H1 (cell line): ENCODE results near the gene BABAM2. TPM values are rescaled to one million over a fixed set of nuclear protein-coding genes. Genes with fewer than 3 reads are reported as not detected.

Experiments used
- CTCF ChIA-PET: fragments of 300-600 bp; sonication (Branson Sonifier 250); formaldehyde crosslinking; loops from one replicate; lab custom pipeline; 2021; ENCODE audit not compliant: partially characterized antibody; lab: Charles Lee
- POLR2A ChIA-PET: fragments of 300-600 bp; sonication (Branson Sonifier 250); formaldehyde crosslinking; loops from one replicate; lab custom pipeline; 2021; ENCODE audit warnings: inconsistent platforms; ENCODE audit not compliant: partially characterized antibody; lab: Charles Lee
- DNase-seq, 2 experiments: peaks; one replicate each; pipeline versions ENCODE4 v3.0.0 to v3.0.0-alpha.2; 2010 to 2022; ENCODE audit warnings: low spot score in 2 of 2, low read depth in 1 of 2, mixed read lengths in 1 of 2
- FAIRE-seq: peaks from 2 replicates; lab custom pipeline; 2011; peaks lifted over from hg19 to GRCh38; lab: Jason Lieb, UNC
- H2AFZ ChIP-seq: 2 replicates; pipeline ENCODE4 v1.8.1; 2012; ENCODE audit warnings: low read length, inconsistent platforms
- H2AK5ac ChIP-seq: 2 replicates; pipeline ENCODE4 v1.6.1; 2013; ENCODE audit warnings: low read depth, low read length
- H2BK120ac ChIP-seq: replicated peaks from 2 replicates; pipeline ENCODE3; 2013; ENCODE audit warnings: low read depth, low read length, inconsistent platforms
- H2BK12ac ChIP-seq: 2 replicates; pipeline ENCODE4 v1.6.1; 2013; ENCODE audit warnings: low read depth, low read length
- H2BK15ac ChIP-seq: 2 replicates; pipeline ENCODE4 v1.6.1; 2013; ENCODE audit warnings: low read length
- H2BK20ac ChIP-seq: 2 replicates; pipeline ENCODE4 v1.6.1; 2013; ENCODE audit warnings: low read length
- H2BK5ac ChIP-seq: 2 replicates; pipeline ENCODE4 v1.6.1; 2013; ENCODE audit warnings: low read depth, low read length
- H3K14ac ChIP-seq: 2 replicates; pipeline ENCODE4 v1.6.1; 2013; ENCODE audit warnings: inconsistent platforms; ENCODE audit not compliant: insufficient read length
- H3K18ac ChIP-seq: 2 replicates; pipeline ENCODE4 v1.6.1; 2013; ENCODE audit warnings: low read length; ENCODE audit errors: extremely low read depth
- H3K23ac ChIP-seq: 2 replicates; pipeline ENCODE4 v1.6.1; 2013; ENCODE audit warnings: inconsistent platforms; ENCODE audit not compliant: insufficient read length
- H3K23me2 ChIP-seq: 2 replicates; pipeline ENCODE4 v1.6.1; 2013; ENCODE audit warnings: low read depth, low read length
- H3K27ac ChIP-seq: 2 replicates; pipeline ENCODE4 v1.6.1; 2011; ENCODE audit warnings: low read depth, low read length, inconsistent platforms
- H3K27me3 ChIP-seq, 4 experiments: replicated peaks in 1 of 4; 1 replicate in 1 of 4; 2 replicates in 3 of 4; pipeline versions ENCODE4 v1.6.1 to v1.8.1; 2011 to 2013; ENCODE audit warnings: low read length in 3 of 4, mild to moderate bottlenecking in 3 of 4, inconsistent platforms in 2 of 4, mixed read lengths in 2 of 4, moderate library complexity in 1 of 4; ENCODE audit not compliant: control insufficient read depth in 3 of 4, insufficient read depth in 3 of 4; ENCODE audit errors: extremely low read depth in 1 of 4
- H3K36me3 ChIP-seq, 4 experiments: 2 replicates each; pipeline versions ENCODE4 v1.6.1 to v1.8.1; 2011 to 2013; ENCODE audit warnings: mild to moderate bottlenecking in 4 of 4, low read length in 3 of 4, moderate library complexity in 2 of 4, control low read depth in 1 of 4, inconsistent platforms in 1 of 4; ENCODE audit not compliant: insufficient read depth in 4 of 4, control insufficient read depth in 2 of 4
- H3K4ac ChIP-seq: replicated peaks from 2 replicates; pipeline ENCODE3; 2013; ENCODE audit warnings: low read length, low read depth, mixed read lengths, inconsistent platforms; ENCODE audit not compliant: insufficient read length
- H3K4me1 ChIP-seq, 4 experiments: replicated peaks in 1 of 4; 1 replicate in 1 of 4; 2 replicates in 3 of 4; pipeline versions ENCODE4 v1.6.1 to v1.8.1; 2011 to 2013; ENCODE audit warnings: low read length in 3 of 4, inconsistent platforms in 2 of 4, mixed read lengths in 1 of 4; ENCODE audit not compliant: insufficient read depth in 4 of 4, control insufficient read depth in 3 of 4
- H3K4me2 ChIP-seq, 2 experiments: 2 replicates each; pipeline versions ENCODE4 v1.6.1 to v1.8.1; 2011 to 2013; ENCODE audit warnings: low read depth in 2 of 2, low read length in 2 of 2, control low read depth in 1 of 2, inconsistent platforms in 1 of 2, mild to moderate bottlenecking in 1 of 2; ENCODE audit not compliant: insufficient read depth in 1 of 2
- H3K4me3 ChIP-seq, 4 experiments: fragments of 200-600, 300-600 bp in 1 of 4; sonication (generic), shearing (Covaris generic), sonication (Bioruptor Twin) in 1 of 4; 2 replicates each; pipeline versions ENCODE4 v1.5.1 to v1.8.1; 2011 to 2016; ENCODE audit warnings: low read length in 4 of 4, low read depth in 3 of 4, control low read depth in 2 of 4, inconsistent platforms in 2 of 4, mild to moderate bottlenecking in 2 of 4, mixed read lengths in 1 of 4, moderate library complexity in 1 of 4; ENCODE audit not compliant: insufficient read depth in 2 of 4; ENCODE audit errors: extremely low read depth in 1 of 4
- H3K56ac ChIP-seq: replicated peaks from 2 replicates; pipeline ENCODE3; 2013; ENCODE audit warnings: low read depth, mild to moderate bottlenecking, mixed read lengths, low read length, inconsistent platforms; ENCODE audit not compliant: insufficient read length
- H3K79me1 ChIP-seq: 2 replicates; pipeline ENCODE4 v1.6.1; 2013; ENCODE audit warnings: low read depth, low read length, control low read depth
- H3K79me2 ChIP-seq, 2 experiments: 2 replicates each; pipeline versions ENCODE4 v1.6.1 to v1.8.1; 2012 to 2013; ENCODE audit warnings: low read length in 2 of 2, mild to moderate bottlenecking in 2 of 2, inconsistent platforms in 1 of 2; ENCODE audit not compliant: insufficient read depth in 2 of 2, control insufficient read depth in 1 of 2
- H3K9ac ChIP-seq, 4 experiments: replicated peaks in 1 of 4; 1 replicate in 1 of 4; 2 replicates in 3 of 4; pipeline versions ENCODE4 v1.6.1 to v1.8.1; 2011 to 2013; ENCODE audit warnings: low read depth in 3 of 4, low read length in 3 of 4, control low read depth in 2 of 4, mild to moderate bottlenecking in 2 of 4, moderate library complexity in 2 of 4, inconsistent platforms in 1 of 4; ENCODE audit errors: extremely low read depth in 1 of 4
- H3K9me3 ChIP-seq, 2 experiments: 2 replicates each; pipeline versions ENCODE4 v1.6.1 to v1.8.1; 2012 to 2013; ENCODE audit warnings: mild to moderate bottlenecking in 2 of 2, moderate library complexity in 2 of 2, control low read depth in 1 of 2, inconsistent platforms in 1 of 2, low read depth in 1 of 2, low read length in 1 of 2, mixed read lengths in 1 of 2; ENCODE audit not compliant: insufficient read depth in 2 of 2
- H4K20me1 ChIP-seq, 2 experiments: replicated peaks in 1 of 2; 2 replicates each; pipeline versions ENCODE3 to v1.8.1; 2011 to 2013; ENCODE audit warnings: inconsistent platforms in 2 of 2, low read length in 2 of 2, mild to moderate bottlenecking in 1 of 2; ENCODE audit not compliant: insufficient read depth in 2 of 2, control insufficient read depth in 1 of 2
- H4K5ac ChIP-seq: 2 replicates; pipeline ENCODE4 v1.6.1; 2013; ENCODE audit warnings: low read length, low read depth, mixed read lengths, inconsistent platforms; ENCODE audit not compliant: insufficient read length
- H4K8ac ChIP-seq: 2 replicates; pipeline ENCODE4 v1.8.0; 2013; ENCODE audit warnings: mild to moderate bottlenecking, moderate library complexity, low read length, inconsistent platforms; ENCODE audit not compliant: insufficient read depth; ENCODE audit errors: extremely low read depth
- H4K91ac ChIP-seq: replicated peaks from 2 replicates; pipeline ENCODE3; 2013; ENCODE audit warnings: low read length, mixed read lengths, inconsistent platforms; ENCODE audit not compliant: insufficient read length
- EP300 ChIP-seq, 2 experiments: IDR thresholded peaks; 1 replicate in 1 of 2; 2 replicates in 1 of 2; pipeline ENCODE4 v1.6.1; 2011 to 2012; ENCODE audit warnings: low read depth in 2 of 2, low read length in 2 of 2, mild to moderate bottlenecking in 2 of 2, borderline replicate concordance in 1 of 2, inconsistent platforms in 1 of 2, moderate library complexity in 1 of 2
- EZH2 ChIP-seq: fragments of 200-600 bp; sonication (generic); IDR thresholded peaks from 2 replicates; pipeline ENCODE4 v1.7.1; 2012; ENCODE audit warnings: low read depth, mild to moderate bottlenecking, moderate library complexity, low read length, inconsistent platforms; ENCODE audit not compliant: severe bottlenecking
- FOSL1 ChIP-seq: IDR thresholded peaks from 2 replicates; pipeline ENCODE4 v1.6.1; 2011; ENCODE audit warnings: mild to moderate bottlenecking, low read depth, low read length, moderate library complexity; ENCODE audit not compliant: insufficient read depth
- GABPA ChIP-seq: IDR thresholded peaks from 2 replicates; pipeline ENCODE4 v1.6.1; 2011; ENCODE audit warnings: mild to moderate bottlenecking, low read length, moderate library complexity, borderline replicate concordance; ENCODE audit not compliant: insufficient read depth
- GTF2F1 ChIP-seq: IDR thresholded peaks from 2 replicates; pipeline ENCODE4 v1.6.1; 2012; ENCODE audit warnings: low read depth, low read length, improper control_type of control experiment, borderline replicate concordance
- HDAC2 ChIP-seq, 2 experiments: fragments of 300-600 bp in 1 of 2; sonication (generic) in 1 of 2; IDR thresholded peaks; 2 replicates each; pipeline ENCODE4 v1.6.1; 2011 to 2012; ENCODE audit warnings: low read depth in 2 of 2, low read length in 2 of 2, mild to moderate bottlenecking in 2 of 2, moderate library complexity in 2 of 2, borderline replicate concordance in 1 of 2, inconsistent platforms in 1 of 2
- HDAC6 ChIP-seq: IDR thresholded peaks from one replicate; pipeline ENCODE4 v1.7.1; 2012; ENCODE audit warnings: low read depth, mild to moderate bottlenecking, inconsistent platforms, low read length, moderate library complexity
- MAFK ChIP-seq: IDR thresholded peaks from 2 replicates; pipeline ENCODE4 v1.6.1; 2012; ENCODE audit warnings: low read depth, mild to moderate bottlenecking, improper control_type of control experiment, low read length
- RAD21 ChIP-seq, 2 experiments: IDR thresholded peaks in 1 of 2; conservative IDR thresholded peaks in 1 of 2; 2 replicates each; pipeline ENCODE4 v1.6.1; 2011; ENCODE audit warnings: low read depth in 2 of 2, low read length in 2 of 2, improper control_type of control experiment in 1 of 2, inconsistent platforms in 1 of 2, mild to moderate bottlenecking in 1 of 2, moderate library complexity in 1 of 2
- TEAD4 ChIP-seq: IDR thresholded peaks from 2 replicates; pipeline ENCODE4 v1.6.1; 2012; ENCODE audit warnings: low read depth, low read length, inconsistent platforms, mixed read lengths
- WGBS, 2 experiments: shearing (Covaris generic) in 1 of 2; methylation state at CpG; one replicate each; pipeline versions ENCODE4 v1.1.6 to v1.1.7; 2013 to 2015; ENCODE audit warnings: low lambda C conversion rate in 2 of 2, mixed read lengths in 2 of 2, inconsistent platforms in 1 of 2, low coverage in 1 of 2, missing lambda C conversion rate in 1 of 2; ENCODE audit not compliant: insufficient replicate concordance in 2 of 2, insufficient coverage in 1 of 2, insufficient read length in 1 of 2; ENCODE audit errors: extremely low coverage in 1 of 2, missing lambda C conversion rate in 1 of 2; 5-methylcytosine and 5-hydroxymethylcytosine counted together
- polyA plus RNA-seq, 7 experiments: library from polyadenylated mRNA; depleted of rRNA in 3 of 7; stranded (reverse) in 5 of 7; unstranded in 2 of 7; fragments of >200 nt in 5 of 7; fragments of 200-250 nt in 2 of 7; gene quantifications; 1 replicate in 5 of 7; 2 replicates in 1 of 7; 4 replicates in 1 of 7; pipeline versions ENCODE4 v1.2.1 to v1.2.3, GENCODE V29; 2011 to 2013; ENCODE audit warnings: missing spikeins in 2 of 7, mixed read lengths in 2 of 7
- total RNA-seq: library from RNA; stranded (reverse); fragmentation: NEBNext Ultra II Directional; extraction: Animal tissue kit (Norgen Biotek cat#: 25700); gene quantifications from 2 replicates; pipeline ENCODE4 v1.2.1, GENCODE V29; 2021
- TF ChIP-seq, protein P1 (sequence below): IDR thresholded peaks from 2 replicates; pipeline ENCODE4 v1.6.1; 2011; ENCODE audit warnings: low read depth, mild to moderate bottlenecking, low read length; ENCODE audit not compliant: insufficient read depth

BABAM2 gene
- total and polyA plus RNA-seq, 2 of the 8 experiments (the other 6 are each of a cell fraction or from before 2014, with no cell fraction given), result 15.8 to 20.9 TPM

DNA sequence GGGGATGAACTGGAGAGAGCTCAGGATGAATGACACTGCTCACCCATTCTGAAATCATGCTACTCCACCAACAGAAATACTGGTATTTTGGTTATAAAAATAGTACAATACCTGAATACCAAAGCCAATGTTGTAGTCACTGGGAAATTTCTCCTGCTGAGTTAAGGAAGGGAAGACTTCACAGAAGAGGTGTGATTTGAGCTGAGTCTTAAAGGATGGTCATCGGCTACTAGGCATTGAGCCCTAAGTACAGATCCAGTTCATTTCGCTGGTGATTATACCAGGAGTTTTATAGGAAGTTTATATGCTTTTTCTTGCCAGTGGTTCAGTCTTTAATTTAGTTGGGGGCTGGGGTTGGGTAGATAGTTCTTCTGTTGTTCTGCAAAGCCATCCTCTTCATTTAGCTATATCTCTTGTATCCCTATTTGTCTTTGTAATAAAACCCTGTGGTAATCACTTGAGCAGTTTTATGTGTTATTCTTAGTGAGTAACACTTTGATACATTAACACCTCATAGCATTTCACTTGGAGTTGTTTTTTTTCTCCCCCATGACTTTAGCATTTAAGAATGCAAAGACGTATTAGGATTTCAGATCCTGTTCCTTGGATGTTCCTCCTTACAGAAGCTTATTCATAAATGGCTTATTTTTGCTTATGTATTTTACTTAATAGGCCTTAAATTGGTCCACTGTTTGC, 262.2 kb downstream of the BABAM2 start:
- H2AFZ ChIP-seq, result no peak overlapping the region
- H2BK120ac ChIP-seq, result no peak overlapping the region
- no peak overlapping the region for H4K91ac ChIP-seq
- no peaks in the 10 kb centered on the region; a peak in 1 of 4 replicates for H3K9me3 ChIP-seq
- H3K27ac ChIP-seq, result no peak overlapping the region
- no peaks in the 10 kb centered on the region for H3K27me3 ChIP-seq
- WGBS, 2 experiments, result 88% methylated on average over 3 of the region's 3 CpGs; no CpG with 5 or more reads in 1 of the 2 experiments
- no peaks in the 10 kb centered on the region for H3K4me1 ChIP-seq
- H3K4me2 ChIP-seq, result no peak overlapping the region
- no peak overlapping the region for H3K4me3 ChIP-seq
- DNase-seq, result no peak
- FAIRE-seq, result no peak
- H3K4ac ChIP-seq, result no peak overlapping the region
- no peak overlapping the region for H2BK15ac ChIP-seq
- H4K20me1 ChIP-seq, result no peaks in the 10 kb centered on the region
- no peak overlapping the region for H2BK12ac ChIP-seq
- H2BK5ac ChIP-seq, result no peak overlapping the region
- ChIA-PET POLR2A (no interaction called here), CTCF (interaction anchor here (1.1 to 1.4 kb wide), 2 partner anchors 97 to 243 kb away, joined by 3 to 5 read pairs; no protein-coding TSS in a partner anchor)
- H3K18ac ChIP-seq, result no peak overlapping the region
- no peaks in the 10 kb centered on the region for H3K79me2 ChIP-seq
- H4K8ac ChIP-seq, result no peak overlapping the region
- no peak overlapping the region for H2AK5ac ChIP-seq
- no peak overlapping the region for H2BK20ac ChIP-seq
- no peaks in the 10 kb centered on the region for H3K79me1 ChIP-seq
- H4K5ac ChIP-seq, result no peak overlapping the region
- H3K9ac ChIP-seq, result no peak overlapping the region
- no peak overlapping the region for H3K14ac ChIP-seq
- no peaks in the 10 kb centered on the region for H3K36me3 ChIP-seq
- H3K23me2 ChIP-seq, result no peaks in the 10 kb centered on the region
- no peak overlapping the region for H3K23ac ChIP-seq
- no peak overlapping the region for H3K56ac ChIP-seq
- TF ChIP-seq EP300 (IDR thresholded peaks at IDR 0.05; ENCODE audit: borderline replicate concordance in 1 of 2, low read depth in 2 of 2, low read length in 2 of 2) (no peak), GTF2F1 (no peak), RAD21 (IDR thresholded peaks at IDR 0.05 in 1 of 2, conservative IDR thresholded peaks at IDR 0.05 in 1 of 2; ENCODE audit: low read depth in 2 of 2, low read length in 2 of 2) (no peak), TEAD4 (no peak), FOSL1 (no peak), MAFK (no peak), HDAC6 (no peak), EZH2 (no peak), GABPA (no peak), HDAC2 (IDR thresholded peaks at IDR 0.05; ENCODE audit: borderline replicate concordance in 1 of 2, low read depth in 2 of 2, low read length in 2 of 2) (no peak)
- TF ChIP-seq, protein P1, sequence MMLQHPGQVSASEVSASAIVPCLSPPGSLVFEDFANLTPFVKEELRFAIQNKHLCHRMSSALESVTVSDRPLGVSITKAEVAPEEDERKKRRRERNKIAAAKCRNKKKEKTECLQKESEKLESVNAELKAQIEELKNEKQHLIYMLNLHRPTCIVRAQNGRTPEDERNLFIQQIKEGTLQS, result no peak
